GM19238 (cell line): ENCODE results near the gene TAS1R1.

Experiments
- DNase-seq: peaks from one replicate; pipeline ENCODE4 v3.0.0; 2011; ENCODE audit warnings: low spot score; ENCODE audit not compliant: insufficient read length

Gene TAS1R1

DNA sequence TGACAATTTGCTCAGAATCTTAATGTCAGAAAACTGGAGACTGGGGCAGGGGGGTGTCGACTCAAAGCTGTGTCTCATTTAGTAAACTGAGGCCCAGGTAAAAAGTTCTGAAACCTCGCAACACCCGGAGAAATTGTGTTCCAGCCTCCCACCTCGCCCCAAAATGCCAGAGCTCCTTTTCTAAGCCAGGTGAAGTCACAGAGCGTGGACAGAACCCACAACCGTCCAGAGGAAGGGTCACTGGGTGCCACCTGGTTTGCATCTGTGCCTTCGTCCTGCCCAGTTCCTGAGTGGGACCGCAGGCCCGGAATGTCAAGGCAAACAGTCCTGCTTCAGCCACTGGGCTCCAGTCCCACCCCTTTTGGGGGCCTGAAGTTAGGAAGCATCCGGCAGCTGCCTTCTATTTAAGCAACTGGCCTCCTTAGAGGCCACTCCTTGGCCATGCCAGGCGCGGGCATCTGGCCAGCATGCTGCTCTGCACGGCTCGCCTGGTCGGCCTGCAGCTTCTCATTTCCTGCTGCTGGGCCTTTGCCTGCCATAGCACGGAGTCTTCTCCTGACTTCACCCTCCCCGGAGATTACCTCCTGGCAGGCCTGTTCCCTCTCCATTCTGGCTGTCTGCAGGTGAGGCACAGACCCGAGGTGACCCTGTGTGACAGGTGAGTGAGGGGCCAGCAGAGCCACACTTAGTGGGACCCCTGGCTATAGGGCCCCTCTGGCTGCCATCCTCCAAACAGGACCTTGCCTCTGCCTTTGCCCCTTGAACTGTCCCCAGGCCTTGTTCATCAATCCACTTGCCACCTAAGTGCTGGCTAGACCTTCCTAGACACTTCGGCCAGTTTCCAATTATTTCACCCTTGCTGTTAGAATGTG, at the start of gene TAS1R1:
TSS of gene TAS1R1 (plus strand) at position 401 of the 872 bp plus-strand sequence. CDS start at position 468, 67 bp downstream.
- DNase-seq, result no peak

DNA sequence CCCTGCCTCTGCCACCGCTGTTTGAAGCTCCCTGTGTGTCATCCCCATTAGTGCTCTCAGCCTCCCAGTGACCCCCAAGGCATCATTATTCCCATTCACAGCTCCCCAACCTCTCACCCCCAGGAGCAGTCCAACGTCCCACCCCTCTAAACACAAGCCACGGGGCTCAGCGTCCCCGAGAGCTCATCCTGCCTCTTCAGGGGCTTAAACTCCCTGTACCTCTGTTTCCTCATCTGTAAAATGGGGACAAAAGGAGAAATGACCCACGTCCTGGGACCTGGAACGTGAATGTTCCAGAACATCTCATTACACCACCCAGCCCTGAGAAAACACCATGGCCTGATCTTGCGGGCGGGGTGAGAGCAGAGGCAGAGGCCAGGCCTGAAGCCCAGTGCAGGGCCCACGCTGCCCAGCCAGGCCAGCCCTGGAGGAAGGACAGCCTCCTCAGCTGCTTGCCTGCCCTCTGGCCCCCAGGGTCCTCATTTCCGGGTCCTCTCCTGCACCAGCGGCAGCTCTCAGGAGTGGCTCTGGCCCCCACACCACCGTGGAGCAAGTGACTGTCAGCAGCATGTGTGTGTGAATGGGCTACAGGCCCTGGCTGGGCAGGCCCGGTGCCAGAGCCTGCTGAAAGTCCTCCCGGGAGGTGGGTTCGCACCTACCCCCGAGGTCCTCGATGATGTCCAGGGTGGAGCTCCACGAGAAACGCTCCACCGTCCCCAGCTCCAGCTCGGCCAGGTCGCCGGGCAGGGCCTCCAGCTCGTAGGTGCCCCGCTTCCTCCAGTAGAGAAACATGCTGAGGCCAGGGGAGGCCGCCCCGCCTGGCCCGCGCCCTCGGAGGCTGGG, 49.5 kb upstream of the TAS1R1 start:
- no peak for DNase-seq

DNA sequence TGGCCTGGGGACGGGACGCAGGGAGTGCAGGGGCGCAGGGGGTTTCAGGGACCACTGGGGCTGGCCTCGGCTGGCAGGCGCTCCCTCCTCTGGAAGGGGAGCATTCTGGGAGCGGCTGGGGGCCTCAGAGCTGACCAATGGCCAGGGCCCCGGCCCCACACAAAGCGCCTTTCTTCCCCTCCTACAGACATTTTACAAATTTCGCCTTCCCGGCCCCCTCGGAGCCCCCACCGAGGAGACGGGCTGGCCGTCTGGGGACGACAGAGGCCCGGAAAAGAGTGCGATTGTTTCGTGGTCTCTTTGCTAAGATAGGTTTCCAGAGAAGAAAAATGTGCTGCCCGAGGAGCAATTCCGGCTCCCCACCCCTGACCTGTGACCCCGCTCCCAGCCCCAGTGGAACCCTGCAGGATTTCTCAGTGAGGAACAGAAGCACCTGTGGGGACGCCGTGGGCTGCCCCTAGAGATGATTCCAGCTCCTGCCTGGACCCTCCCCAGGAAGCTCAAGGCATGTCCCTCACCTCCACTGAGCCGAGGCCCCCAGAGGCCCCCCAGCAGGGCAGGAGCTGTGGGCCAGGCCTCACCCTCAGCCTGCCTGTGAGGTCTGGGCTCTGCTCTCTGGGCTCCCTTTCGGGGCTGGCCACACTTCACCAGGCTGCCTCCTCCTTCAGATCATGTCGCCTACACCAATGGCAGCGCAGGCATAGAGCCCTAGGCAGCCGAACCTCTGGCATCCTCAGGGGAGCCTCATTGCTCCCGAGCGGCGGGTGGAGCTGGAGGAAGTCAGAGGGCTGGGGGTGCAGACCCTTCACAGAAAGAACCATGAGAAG, 48.7 kb upstream of the TAS1R1 start:
- no peak for DNase-seq

DNA sequence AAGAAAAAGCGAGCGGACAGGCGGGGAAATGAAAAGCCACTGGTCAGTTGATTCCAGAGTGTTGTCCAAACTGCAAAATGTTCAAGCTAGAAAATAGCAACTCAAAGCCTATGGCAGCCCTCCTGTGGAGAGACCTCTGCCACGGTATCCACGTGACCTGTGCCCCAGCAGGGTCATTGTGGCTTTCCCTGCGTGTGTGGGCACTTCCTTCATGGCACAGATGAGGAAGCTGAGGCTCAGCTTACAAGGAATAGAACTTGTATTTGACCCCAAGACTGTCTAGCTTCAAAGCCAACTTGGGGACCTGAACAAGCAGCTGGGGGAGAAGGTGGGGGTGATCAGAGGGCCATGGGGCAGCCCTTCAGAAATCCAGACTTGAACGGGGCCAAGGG, 48.1 kb upstream of the TAS1R1 start:
- no peak for DNase-seq

DNA sequence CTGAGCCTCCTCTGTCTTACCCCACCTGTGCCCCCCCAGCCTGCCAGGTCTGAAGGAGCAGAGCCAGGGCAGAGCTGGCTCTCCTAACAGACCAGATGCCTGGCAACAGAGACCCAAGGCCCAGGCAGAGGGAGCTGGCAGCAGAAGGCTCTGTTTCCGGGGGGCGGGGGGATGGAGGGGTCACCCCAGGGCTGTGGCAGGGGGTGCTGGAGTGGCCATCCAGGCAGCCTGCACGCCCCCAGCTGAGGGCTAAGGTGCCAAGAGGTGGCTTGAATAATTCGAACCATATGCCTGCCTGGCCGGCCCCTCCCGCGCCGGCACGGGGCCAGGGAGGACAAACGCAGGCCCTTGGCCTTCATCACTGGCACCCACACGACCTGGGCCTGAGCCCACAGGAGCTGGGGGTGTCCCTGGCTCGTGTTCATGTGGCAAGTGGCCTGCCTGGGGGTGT, 47.6 kb upstream of the TAS1R1 start:
- DNase-seq, result no peak

DNA sequence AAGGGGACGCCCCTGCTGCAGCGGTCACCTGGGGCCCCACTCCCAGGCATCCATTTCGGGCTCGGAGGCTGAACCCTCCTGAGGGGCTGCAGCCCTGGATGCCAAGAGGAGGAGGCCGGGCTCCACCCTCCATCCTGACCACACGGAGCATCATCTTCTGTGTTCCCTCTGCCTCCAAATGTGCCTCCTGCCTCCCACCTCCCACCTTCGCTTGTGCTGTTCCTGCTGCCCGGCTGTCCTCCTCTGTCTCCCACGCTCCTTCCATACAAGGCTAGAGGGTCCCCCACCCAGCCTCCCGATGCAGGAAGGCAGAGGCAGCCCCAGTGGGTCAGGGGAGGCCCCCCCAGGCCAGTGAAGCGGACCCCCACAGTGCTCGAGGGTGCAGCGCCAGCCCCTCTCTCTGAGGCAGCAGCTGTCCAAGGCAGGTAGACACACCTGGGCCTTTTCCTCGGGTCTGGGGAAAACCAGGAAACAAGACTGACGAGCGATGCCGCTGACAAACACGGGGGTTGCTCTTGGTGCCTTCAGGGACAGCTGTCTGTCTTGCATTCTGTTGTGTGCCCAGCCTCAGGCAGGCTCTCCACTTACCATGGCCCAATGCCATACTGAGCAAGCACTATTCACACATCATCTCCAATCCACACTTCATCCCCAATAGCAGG, 46.8 kb upstream of the TAS1R1 start:
- no peak for DNase-seq

DNA sequence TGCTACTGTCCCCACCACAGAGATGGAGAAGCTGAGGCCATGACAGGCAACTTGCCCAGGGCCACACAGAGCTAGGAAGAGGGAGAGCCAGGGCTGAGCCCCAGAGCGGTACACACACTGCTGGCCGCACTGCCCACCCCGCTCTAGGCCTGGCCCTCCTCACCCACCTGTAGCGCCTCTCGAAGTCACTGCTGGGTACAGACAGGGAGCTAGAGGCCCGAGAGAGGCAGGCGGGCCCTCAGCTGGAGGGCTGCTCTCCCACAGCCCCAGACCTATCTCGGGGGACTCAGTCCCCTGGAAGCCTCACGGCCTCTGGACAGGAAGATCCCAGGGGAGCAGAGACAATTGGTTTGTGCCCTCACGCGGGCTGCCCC, 46.3 kb upstream of the TAS1R1 start:
- DNase-seq, result no peak

DNA sequence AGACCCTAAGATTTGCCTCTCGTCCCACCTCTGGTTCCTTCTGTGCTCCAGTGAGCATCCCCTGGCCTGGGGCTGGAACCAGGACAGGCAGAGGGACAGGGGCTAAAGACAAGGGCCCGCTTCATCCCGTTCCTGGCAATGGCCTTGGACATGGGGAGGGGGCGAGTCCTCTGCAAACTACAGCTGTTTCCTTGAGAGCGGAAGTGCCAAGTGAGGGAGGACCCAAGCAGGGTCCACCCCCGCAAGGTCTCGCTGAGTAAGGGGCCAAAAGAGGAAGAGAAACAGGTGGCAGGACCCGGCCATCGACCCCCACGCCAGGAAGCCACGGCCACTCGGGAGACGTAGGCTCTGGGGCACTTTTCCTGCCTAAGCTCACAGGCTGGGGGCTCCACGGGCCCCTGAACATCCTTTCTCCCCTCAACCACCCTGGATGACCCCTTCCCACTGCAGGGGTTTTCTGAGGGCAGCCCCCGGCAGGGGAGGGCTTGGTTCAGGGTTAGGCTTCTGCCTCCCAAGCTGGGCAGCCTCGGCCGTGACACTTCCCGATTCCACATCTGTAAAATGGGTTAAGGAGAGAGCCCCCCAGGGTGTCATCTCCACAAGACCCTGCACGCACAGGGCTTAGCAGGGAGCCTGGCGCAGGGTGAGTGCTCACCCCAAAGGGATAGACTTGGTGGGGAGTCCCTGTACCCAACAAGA, 45.7 kb upstream of the TAS1R1 start:
- DNase-seq, result no peak

DNA sequence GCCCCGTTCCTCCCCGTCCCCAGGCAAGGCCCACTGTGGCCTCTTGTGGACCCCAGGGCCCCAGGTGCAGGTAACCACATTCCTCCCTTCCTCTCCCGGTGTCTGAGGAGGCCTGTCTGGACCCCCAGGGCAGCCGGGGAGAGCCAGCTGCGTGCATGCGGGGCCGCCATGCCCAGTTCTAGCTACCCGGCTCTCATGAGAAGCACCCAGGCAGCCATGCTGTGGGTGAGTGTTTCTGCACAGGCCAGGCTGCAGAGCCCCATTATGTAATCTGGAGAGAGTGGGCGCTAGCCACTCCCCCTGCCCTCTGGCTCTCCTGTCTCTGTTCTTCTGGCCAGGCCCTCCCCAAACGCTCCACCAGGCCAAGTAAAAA, 45.2 kb upstream of the TAS1R1 start:
- DNase-seq, result no peak

DNA sequence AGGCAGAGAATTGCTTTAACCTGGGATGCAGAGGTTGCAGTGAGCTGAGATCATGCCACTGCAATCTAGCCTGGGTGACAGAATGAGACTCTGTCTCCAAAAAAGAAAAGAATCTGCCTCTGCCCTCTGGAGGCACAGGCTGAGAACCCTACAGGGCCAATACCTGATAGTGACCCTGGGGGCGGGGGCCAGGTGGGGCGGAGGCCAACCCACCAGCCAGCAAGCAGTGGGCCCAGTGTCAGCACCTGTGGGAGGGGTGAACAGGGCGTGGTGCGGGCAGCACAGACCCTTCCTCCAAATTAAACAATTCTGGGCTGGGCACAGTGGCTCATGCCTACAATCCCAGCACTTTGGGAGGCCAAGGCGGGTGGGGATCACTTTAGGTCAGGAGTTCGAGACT, 44.6 kb upstream of the TAS1R1 start:
- DNase-seq, result no peak

DNA sequence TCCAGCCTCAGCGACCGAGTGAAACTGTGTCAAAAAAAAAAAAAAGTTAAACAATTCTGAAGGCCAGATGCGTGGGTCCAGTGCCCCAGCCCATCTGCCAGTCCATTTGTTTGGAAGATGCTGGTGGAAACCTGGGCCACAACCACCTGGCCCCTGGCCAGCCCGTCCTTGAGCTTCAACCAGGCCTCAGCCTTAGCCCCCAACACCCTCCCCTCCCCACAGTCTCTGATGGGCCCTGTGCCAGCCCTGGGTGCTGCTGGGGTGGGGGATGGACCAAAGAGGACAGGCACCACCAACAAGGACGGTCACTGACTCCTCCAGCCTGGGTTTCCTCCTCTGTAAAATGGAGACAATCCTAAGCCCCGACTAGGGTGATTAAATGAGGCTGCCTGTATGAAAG, 44.1 kb upstream of the TAS1R1 start:
- DNase-seq, result no peak

DNA sequence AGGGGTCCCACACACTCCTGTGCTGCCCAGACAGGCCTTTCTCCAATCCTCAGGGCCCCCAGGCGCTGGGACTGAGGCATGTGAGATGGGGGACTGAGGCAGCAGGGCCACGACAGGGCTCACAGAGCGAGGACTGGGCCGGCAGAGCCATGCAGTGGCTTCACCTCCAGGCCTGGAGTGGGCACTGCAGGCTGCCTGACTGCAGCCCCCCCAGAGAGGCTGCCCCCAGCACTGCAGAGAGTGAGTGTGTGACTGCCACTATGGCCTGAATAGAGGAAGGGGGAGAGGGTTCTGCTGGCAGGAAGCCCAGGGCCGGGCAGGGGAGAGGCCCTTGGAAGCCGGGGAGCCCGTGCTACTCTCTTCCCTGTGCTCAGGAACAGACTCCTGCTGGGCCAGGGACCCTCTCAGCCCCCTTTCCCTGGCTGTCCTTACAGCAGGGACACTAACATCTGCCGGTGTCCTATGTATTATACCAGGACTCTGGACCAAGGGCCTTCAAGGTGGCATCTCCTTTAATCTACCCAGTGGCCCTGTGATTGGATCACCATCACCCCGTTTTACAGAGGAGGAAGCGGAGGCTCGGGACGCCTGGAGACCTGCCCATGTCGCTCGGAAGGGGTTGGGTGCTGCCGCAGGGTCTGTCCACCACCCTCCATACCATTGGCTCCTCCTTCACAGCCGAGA, 43.4 kb upstream of the TAS1R1 start:
- no peak for DNase-seq

DNA sequence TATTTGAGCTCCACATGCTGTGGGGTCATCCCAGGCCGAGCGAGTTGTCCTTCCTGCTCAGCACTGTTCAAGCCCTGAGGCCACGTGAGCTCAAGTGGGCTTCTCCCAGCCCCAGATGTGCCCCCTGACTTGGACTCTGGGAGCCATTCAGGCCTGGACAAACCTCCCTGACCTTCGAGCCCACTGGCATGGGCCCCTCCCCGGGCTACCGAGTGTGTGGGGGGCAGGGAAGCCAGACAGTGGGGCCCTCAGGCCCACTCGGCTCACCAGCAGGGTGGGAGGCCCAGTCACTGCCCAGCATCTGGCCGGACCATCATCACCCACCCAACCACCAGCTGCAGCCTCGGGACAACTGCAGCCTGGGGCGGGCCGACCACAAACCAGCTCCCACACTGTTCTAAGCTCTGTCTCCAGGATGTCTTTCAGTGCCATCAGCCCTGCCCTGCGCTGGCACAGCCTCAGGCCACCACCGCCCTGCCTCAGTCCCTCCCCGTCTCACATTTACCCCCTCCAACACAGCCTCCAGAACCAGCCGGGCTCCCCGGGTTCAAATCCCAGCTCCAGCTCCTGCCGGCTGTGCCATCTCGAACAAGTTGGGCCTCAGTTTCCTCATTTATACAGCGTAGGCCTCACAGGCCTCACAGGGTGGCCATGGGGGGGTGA, 42.7 kb upstream of the TAS1R1 start:
- DNase-seq, result no peak

DNA sequence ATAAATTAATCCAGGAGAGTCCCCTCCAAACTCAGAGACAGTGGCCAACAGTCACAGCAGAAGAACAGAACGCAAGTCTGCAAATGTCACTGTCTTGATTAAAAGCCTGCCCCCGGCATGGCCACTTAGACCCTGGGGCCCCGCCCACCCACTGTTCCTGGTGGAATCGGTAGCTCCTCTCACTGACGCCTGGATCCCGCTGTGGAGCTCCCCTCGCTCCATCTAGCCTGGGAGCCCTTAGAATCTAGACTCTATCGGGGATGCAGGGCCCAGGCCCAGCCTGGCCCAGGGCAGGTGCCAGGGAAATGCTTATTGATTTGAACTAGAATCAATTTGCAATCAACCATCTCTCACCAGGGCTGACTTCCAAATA, 42.2 kb upstream of the TAS1R1 start:
- no peak for DNase-seq

DNA sequence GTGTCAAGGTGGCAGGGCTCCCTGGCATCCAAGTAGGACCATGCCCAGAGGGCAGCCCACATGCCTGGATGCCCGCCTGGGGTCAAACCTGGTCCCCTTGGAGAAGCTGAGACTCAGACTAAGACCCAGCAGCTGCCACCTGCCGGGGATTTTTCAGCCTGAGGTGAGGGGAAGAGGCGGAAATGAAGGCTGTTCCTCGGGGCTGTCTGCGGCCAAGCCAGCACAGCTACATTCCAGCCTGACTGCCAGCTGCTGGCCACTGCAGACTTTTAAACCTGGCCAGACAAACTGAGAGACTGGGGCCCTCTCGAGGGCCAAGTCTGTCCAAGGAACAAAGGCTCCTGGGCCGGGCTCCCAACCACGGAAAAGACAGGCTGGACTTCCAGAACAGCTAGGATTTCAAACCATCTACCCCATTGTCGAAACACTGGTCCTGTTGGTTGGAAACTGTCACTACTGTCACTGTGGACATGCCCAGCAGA, 41.7 kb upstream of the TAS1R1 start:
- DNase-seq, result no peak

DNA sequence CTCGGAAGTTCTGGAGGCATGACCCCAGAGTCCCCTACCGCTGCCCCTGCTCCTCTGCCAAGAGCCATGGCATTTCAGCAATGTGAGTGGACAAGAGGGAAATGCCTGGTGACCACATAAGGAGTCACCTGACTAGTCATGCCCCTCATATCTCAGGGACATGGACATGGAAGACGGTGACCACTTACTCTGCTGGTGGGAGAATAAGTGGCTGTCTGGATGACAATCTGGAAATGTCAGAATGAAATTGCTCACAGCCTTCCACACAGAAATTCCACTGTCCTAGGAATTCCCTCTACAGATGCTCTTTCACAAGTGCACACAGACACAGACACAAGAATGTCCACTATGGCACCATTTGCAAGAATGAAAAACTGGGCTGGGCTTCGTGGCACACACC, 39.3 kb upstream of the TAS1R1 start:
- DNase-seq, result no peak

DNA sequence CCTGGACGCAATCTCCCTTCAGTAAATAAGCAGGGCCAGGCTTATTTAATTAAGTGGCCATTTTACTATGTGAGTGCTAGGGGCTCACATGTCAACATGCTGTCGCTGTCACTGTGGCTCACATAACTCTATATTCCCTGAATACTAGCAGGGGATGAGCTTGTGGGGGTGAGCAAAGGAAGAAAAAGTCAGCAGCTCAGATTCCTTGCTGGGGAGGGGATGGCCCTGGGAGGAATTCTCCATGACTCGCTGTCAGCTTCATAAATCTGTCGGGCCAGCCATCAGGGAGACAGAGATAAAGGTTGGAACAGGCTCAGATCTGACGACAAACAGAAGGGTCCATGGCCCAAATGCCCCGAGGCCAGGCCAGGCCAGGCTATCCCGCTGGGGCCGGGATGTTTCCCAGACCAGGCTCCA, 37.7 kb upstream of the TAS1R1 start:
- DNase-seq, result no peak

DNA sequence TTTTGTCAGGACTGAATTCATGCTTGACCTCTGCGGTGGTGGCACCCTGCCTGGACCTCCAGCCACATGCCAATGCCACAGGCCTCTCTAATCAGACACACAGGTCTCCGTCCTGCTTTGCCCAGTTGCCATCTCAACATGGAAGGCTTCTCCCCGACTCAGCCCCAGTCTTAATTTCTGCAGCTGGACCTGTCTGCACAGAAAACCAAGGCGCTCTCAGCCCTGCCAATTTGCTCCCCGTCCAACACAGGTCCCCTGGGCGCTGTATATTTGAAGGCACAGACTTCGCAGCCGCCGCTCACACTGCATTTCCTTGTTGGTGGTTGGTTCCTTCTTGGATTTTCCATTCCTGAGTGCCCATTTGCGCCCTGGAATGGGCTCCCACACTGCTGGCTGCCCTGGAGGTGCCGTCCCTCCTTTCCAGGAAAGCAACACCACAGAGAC, 35.6 kb upstream of the TAS1R1 start:
- DNase-seq, result no peak
